SW480 (cell line): ENCODE results near the gene HDGF.
"Not testable (repeated sequence)": the region's sequence is repeated elsewhere in the genome, so short reads cannot be mapped to it uniquely, and the experiment has no call there.

Experiments used
- DNase-seq: peaks from one replicate; pipeline ENCODE4 v3.0.0-alpha.2; 2016; ENCODE audit warnings: low spot score

HDGF gene

DNA sequence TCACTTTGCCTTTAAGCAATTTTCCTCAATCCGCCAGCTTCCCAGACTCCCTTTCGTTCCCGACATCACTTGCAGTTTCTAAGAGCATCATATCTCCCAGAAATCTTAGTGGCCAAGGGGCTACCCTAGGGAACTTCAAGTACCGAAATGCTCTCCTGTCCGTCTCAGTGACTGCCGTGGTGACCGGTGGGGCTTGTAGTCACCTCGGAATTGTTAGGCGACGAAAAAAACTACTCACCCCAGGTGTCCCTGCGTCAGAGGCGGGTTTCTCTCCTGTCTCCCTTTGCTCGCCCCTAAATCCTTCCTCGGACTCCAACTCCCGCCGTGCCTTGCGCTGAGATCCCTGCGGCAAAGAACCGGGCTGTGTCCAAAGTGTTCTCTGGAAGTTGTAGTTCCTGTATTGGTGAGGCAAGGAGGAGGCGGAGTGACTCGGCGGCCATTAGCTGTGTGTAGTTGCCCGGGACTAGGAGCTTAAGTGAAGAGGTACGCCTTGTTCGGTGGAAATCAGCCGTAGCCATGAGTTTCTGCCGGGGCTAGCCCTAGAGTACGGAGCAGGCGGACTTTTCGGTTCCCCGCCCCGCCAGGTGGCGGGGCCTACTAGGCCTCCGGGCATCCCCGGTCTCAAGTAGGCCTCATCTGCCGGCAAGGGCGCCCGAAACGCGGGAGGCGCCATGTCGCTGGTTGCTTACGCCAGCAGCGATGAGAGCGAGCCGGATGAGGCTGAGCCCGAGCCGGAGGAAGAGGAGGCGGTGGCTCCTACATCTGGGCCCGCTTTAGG, 15.8 kb upstream of the HDGF start, which contains the start of gene PRCC:
Gene PRCC (plus strand): TSS at position 435 of the 778 bp plus-strand sequence. CDS start 237 bp downstream, at position 672.
- DNase-seq: peak; percentile 100

- no peak for DNase-seq
Observed at GRCh38 chr1:156766298-156767100, 15.0 kb upstream of the HDGF start.

- no peak for DNase-seq
Observed at GRCh38 chr1:156765666-156766065, 14.2 kb upstream of the HDGF start.

DNA sequence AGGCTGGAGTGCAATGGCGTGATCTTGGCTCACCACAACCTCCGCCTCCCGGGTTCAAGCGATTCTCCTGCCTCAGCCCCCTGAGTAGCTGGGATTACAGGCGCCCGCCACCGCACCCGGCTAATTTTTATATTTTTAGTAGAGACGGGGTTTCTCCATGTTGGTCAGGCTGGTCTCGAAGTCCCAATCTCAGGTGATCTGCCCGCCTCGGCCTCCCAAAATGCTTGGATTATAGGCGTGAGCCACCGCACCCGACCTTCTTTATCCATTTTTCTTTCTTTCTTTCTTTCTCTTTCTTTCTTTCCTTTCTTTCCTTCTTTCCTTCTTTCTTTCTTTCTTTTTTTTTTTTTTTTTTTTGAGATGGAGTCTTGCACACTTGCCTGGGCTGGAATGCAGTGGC, 13.7 kb upstream of the HDGF start:
- not testable (repeated sequence) for DNase-seq

DNA sequence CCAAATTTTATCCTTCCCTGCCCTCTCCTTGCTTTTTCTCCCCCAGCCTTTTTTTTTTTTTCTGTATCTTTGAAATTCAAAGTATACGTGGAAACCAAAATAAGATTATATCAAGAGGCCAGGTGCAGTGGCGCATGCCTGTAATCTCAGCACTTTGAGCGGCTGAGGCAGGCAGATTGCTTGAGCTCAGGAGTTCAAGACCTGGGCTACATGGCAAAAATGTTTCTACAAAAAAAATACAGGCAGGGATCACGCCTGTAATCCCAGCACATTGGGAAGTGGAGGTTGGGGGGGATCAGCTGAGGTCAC, 9.3 kb upstream of the HDGF start:
- DNase-seq: no peak

DNA sequence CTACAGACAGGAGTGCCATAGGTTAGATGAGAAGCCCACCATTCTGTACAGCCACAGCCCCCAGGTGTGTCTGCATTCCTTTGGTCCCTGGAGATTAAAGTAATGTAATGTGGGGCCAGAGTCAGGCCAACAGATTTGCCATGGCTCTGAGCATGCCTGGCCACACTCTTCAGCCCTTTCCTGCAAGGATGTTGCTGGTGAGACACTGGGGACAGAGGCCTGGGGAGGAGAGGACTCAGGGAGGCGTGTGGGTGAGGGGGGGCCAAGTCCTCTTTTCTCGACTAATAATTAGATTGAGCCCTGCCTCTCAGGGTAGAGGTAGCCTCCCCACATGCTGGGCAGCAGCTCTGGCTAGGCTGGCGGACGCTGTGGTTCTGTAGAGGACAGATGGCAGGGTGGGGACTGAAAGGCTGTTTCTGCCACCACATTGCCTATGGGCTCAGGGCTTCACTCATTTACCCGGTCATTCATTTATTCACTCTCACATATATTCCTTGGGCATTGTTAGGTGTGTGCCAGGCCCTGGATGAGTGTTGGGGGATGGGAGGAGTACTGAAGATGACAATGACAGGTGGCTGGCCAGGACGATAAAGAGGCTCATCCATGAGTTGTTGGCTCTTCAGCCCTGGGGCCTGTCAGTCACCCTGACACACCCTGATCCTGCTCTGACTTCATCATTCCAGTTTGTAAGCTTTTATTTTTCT, 8.8 kb upstream of the HDGF start:
- no peak for DNase-seq

DNA sequence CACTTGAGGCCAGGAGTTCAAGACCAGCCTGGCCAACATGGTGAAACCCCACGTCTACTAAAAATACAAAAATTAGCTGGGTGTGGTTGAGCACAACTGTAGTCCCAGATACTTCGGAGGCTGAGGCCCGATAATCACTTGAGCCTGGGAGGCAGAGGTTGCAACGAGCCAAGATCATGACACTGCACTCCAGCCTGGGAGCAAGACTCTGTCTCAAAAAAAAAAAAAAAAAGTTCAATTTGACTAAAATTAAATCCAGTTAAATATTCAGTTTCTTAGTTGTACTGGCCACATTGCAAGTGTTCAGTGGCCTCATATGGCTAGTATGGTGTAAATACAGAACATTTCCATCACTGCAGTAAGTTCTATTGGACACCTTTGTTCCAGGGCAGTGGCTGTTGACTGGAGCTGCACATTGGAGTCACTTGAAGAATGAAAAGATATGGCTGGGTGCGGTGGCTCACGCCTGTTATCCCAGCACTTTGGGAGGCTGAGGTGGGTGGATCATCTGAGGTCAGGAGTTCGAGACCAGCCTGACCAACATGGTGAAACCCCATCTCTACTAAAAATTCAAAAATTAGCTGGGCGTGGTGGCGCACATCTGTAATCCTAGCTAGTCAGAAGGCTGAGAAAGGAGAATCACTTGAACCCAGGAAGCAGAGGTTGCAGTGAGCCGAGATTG, 6.2 kb upstream of the HDGF start:
- not testable (repeated sequence) for DNase-seq

- DNase-seq: no peak
Observed at GRCh38 chr1:156756355-156756754, 4.9 kb upstream of the HDGF start.

DNA sequence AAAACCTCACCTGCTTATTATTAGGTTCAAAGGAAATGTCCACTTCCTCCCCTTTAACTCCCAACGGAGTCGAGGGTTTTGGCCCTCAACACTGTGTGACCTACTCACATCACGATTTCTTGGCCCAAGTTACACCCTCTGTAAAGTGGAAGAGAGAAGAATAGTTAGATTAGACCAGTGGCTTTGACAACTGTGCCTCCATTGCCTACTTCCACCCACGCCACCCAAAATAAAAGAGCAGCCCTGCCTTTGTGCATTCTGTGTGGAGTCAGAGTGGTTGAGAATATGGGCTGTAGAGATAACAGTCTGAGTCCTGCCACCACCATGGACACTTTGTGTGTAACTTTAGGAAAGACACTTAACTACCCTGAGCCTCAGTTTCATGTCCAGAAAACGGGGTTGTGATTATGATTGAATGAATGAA, 4.1 kb upstream of the HDGF start:
- DNase-seq: no peak

- DNase-seq: no peak
Observed at GRCh38 chr1:156754219-156754618, 2.7 kb upstream of the HDGF start.

DNA sequence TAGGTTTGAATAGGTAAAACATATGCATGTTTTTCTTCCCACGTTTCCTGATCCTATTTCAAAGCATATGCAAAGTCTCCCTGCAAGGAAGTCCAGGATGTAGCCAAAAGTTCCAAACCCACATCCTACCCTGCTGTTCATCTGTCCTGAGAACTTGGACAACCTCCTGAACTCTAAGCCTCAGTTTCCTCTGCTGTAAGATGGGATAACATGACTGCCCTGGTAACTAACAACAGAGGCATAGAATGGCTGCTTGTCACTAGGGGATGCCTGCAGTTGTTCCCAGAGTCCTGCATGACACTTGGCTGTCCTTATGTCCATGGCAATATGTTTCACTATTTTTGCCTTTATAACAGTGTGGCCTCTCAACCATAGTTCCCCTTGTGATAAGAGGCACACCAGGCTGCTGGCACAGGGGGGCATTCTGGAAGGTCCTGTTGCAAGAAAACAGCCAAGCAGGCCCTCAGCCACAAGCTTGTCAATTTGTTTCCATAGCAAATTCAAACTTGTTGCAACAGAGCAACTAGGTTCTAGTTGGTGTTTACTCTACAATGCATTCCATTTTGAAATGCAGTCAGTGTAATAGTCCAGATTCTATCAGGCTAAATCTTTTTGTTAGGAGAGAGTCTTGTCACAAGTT, 1.5 kb upstream of the HDGF start:
- no peak for DNase-seq

DNA sequence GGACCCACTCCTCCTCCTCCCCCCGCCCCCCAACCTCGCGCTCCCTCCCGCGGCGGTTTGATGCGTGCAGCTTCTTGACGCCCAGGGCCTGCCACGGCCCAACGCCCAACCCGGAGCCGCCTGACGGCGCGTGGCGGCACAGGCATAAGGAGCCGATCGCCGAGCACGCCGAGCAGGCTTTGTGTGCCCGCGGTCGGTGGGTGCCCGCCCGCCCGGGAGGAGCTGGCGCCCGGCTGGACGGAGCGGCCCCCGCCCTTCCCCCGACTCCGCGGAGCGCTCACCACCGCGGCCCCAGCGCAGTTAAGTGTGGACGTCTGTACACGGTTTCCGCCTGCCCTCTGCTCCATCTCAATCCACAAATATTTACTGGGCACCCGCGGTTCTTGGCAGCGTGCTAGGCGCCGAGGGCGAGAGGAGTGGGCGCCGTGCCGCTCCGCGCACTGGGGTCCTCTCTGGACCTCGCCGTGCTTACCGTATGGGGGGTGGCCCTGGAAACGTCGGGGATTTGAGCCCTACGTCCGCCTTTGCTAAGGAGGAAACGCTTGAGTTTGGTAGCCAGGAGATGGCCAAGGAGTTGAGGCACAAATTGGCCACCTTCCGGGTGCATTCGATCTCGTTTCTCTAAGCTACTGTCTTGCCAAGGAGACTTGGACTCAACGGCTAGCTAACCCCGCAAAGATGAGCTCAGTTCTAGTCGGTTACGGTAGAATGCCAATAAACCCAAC, 444 bp upstream of the HDGF start:
- DNase-seq: peak; percentile 91

GRCh38 chr1:156750711-156751450, 594 bp downstream of the HDGF start:
- no peak for DNase-seq

GRCh38 chr1:156750191-156750672, 1.2 kb downstream of the HDGF start:
- DNase-seq: peak; percentile 62

GRCh38 chr1:156749419-156750118, 1.9 kb downstream of the HDGF start:
- DNase-seq: no peak

DNA sequence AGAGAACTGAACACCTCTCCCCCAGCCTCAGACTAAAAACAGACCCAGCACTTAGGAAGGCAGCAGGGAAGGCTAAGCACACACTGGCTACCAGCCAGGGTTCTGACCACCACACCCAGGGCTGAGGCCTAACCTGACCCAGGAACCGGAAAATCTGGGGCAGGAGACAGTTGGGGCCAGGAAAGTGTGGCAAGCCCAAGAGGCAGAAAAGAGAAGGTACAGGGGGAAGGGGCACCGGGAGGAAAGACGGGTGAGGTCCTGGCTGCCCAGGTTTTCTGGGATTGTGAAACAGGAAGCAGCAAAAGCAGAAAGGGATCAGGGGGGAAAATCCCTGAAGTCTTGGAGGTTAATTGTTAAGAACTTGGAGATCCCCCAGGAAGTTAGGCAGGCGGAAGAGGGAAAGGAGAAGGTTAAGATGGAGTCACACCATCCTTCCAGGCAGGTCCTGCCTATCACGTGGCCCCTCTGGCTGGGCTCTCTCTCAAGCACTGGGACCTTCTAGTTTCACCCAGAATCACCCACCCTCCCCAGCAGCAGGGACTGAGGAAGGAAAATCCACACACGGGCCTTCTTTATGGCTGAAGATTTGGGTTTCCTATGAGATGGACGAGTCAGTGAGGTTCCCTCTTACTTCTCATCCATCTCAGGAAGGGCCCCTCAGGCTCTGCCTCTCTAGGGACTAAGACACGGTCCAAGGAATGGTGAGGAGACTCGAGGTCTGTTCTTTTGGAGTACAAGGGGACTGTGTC, 2.6 kb downstream of the HDGF start:
- DNase-seq: no peak

DNA sequence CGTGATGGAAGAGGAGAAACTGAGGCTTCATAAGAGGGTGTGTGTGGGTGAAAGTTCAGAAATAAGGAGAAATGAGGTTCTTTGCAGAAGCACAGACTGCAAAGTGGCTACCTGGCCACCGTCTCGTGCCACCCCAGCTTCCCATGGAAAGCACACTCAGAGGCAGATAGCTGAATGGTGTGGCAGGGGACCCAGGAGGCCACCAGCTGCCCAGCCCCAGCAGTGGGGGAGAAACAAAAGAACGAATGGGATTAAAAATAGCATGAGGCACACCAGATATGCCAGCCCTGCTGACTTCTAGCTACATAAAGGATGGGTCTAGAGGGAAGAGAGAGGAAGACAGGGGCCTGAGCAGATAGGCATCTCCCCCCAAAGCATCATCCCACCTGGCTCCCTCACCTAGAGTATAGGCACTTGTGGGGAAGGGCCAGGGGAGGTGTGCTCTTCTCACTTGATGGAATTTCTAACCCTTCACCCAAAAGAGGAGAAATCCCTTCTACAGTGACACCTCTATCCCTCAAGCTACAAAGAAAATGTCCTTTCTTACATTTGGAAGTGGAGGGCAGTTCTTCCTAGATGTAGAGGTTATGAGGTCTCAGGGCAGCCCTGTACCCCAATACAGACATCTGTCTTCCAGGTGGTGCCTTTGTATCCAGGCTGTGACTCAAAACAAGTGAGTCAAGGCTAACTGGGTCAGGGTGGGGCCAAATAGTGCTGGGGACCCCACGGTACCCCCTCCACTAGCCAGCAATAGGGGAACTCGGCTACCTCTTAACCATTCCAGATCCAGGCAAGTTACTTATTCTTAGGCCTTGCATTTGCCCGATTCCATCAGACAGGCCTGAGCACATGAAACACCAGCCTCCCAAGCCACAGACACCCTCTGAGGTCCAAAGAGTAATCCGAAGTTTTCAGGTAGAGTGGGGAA, 3.5 kb downstream of the HDGF start:
- DNase-seq: no peak
